Mesodermal cell (in vitro differentiated cells): Measurements from ENCODE around the gene DLD.
"Not testable (repeated sequence)": the region's sequence is repeated elsewhere in the genome, so short reads cannot be mapped to it uniquely, and the experiment has no call there.

Experiments
- H3K27ac ChIP-seq: 2 replicates; pipeline ENCODE4 v1.7.0; 2013; ENCODE audit warnings: mild to moderate bottlenecking, low read depth, low read length, moderate library complexity; ENCODE audit not compliant: severe bottlenecking
- H3K36me3 ChIP-seq: 2 replicates; pipeline ENCODE4 v1.7.1; 2013; ENCODE audit warnings: mild to moderate bottlenecking, low read length, moderate library complexity; ENCODE audit not compliant: control insufficient read depth, insufficient read depth
- H3K4me1 ChIP-seq: one replicate; pipeline ENCODE4 v1.7.1; 2013; ENCODE audit warnings: mild to moderate bottlenecking, low read length; ENCODE audit not compliant: insufficient read depth, control insufficient read depth, poor library complexity, severe bottlenecking
- H3K4me3 ChIP-seq: 2 replicates; pipeline ENCODE4 v1.7.0; 2013; ENCODE audit warnings: low read length, control low read depth, mild to moderate bottlenecking; ENCODE audit not compliant: insufficient read depth, poor library complexity, severe bottlenecking; ENCODE audit errors: extremely low read depth
- H3K9me3 ChIP-seq: 2 replicates; pipeline ENCODE4 v1.7.1; 2013; ENCODE audit warnings: mild to moderate bottlenecking, low read length, moderate library complexity; ENCODE audit not compliant: control insufficient read depth
- WGBS, 2 experiments: methylation state at CpG; one replicate each; pipeline ENCODE4 v1.1.5; 2013; ENCODE audit warnings: missing lambda C conversion rate in 2 of 2; ENCODE audit not compliant: insufficient coverage in 2 of 2; 5-methylcytosine and 5-hydroxymethylcytosine counted together

The DLD gene

DNA sequence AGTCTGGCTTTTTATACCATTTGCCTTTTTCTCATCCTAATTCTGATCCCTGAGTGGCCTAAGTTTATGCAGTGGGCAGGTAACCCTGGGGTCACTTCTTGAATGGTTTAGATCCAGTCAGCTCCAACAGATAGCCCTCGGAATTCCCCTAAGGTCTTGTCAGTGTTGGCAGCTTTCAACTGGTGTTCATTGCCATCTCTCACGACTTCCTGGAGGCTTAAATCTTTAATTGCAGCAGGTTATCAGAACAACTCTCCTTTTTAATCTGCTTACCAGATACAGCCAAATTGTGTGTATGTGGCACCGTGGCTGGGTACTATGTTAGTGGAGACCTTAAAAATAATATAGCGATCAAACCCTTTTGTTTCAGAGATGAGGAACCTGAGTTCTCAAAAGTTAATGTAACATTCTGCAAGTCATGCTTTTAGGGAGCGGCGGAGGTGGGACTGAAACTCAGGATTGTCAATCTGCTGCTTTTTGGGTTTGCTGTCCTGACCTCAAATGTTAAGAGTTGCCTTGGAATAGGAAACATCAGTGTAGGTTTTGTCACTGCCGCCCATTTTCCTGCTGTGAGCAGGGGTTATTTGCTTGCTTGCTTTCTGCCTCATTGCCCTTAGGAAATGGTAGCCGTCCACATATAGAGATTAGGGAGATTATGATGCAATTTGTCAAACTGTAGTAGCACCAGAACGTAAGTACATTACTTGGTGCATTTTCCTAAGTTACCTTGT, 818 bp downstream of the DLD start:
- Histone ChIP-seq H3K27ac (peak overlapping the region; percentile 94), H3K4me1 (peaks cover 8% of the 10 kb centered on the region), H3K9me3 (no peaks in the 10 kb centered on the region), H3K36me3 (peaks cover 37% of the 10 kb centered on the region), H3K4me3 (peak overlapping the region; percentile 53)
- WGBS, 2 experiments = 71 to 72% methylated on average over 7 to 9 of the region's 9 CpGs

DNA sequence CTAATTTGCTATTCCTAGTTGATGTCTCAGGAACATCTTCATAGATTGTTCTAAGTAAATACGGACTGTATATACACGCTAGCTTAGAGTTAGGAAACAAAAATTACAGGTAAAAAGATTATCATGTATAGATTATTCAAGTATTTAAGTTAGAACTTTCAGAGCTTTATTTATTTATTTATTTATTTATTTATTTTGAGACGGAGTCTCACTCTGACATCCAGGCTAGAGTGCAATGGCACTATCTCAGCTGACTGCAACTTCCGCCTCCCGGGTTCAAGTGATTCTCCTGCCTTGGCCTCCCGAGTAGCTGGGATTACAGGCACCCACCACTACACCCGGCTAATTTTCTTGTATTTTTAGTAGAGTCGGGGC, 1.4 kb downstream of the DLD start:
- H3K4me1 ChIP-seq, H3K27ac ChIP-seq, H3K9me3 ChIP-seq: not testable (repeated sequence)
- H3K4me3 ChIP-seq = peak overlapping the region; percentile 53
- H3K36me3 ChIP-seq = peaks cover 40% of the 10 kb centered on the region
- 87 to 98% methylated on average over 3 to 5 of the region's 8 CpGs for WGBS, 2 experiments

DNA sequence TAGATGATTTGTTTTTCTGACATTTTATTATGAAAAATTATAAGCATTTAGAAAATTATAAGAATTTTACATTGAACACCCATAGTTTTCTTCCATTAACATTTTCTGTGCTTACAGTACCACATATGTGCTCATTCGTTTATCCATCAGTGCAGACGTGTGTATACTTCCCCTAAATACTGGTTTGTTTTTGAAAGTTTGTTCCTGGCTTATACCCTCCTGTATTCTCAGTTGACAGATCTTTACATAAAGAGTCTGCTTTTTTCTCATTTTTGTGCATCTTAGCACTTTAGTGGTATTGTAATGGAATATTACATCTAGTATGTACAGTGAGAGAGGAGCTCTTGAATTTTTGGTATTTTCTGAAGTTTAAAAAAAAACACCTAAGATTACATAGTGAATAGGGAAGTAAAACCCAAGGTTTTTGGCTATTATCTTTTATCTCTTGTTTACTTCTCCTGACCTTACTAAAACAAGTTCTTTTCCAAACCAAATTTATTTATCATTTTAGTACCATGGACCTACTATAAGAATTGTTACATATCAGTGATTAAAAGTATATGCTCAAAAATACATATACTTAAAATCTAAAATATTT, 8.1 kb downstream of the DLD start:
- peaks cover 11% of the 10 kb centered on the region for H3K4me1 ChIP-seq
- 90% methylated on average over 2 of the region's 2 CpGs; no CpG with 5 or more reads in 1 of the 2 experiments for WGBS, 2 experiments
- H3K4me3 ChIP-seq = no peak overlapping the region
- H3K27ac ChIP-seq = no peak overlapping the region
- peaks cover 42% of the 10 kb centered on the region for H3K36me3 ChIP-seq
- H3K9me3 ChIP-seq = no peaks in the 10 kb centered on the region

DNA sequence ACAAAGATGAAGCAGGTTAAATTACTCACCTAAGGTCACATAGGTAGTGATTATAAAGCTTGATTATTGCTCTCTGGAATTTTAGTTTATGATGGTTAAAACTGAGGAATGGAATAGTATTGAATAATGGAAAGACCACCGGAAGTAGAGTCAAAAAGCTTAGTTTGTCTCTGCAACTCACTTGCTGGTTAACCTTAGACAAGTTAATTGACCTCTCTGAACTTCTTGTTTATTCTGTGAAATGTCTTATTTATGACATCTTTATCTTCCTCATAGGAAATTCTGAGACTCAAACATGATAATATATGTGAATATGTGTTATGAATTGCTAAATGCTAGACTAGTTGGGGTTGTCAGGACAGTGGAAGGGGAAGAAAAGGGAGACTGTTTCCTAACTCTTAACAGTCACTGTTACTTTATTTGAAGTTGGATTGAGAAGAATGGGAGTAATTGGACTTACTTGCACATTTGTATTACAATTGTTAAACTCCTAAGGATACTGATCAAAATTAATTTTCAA, 9.6 kb downstream of the DLD start:
- Histone ChIP-seq H3K27ac (no peak overlapping the region), H3K36me3 (peaks cover 38% of the 10 kb centered on the region), H3K9me3 (no peaks in the 10 kb centered on the region), H3K4me1 (peaks cover 11% of the 10 kb centered on the region), H3K4me3 (no peak overlapping the region)
- 100% methylated on average over 1 of the region's 1 CpG for WGBS, 2 experiments

DNA sequence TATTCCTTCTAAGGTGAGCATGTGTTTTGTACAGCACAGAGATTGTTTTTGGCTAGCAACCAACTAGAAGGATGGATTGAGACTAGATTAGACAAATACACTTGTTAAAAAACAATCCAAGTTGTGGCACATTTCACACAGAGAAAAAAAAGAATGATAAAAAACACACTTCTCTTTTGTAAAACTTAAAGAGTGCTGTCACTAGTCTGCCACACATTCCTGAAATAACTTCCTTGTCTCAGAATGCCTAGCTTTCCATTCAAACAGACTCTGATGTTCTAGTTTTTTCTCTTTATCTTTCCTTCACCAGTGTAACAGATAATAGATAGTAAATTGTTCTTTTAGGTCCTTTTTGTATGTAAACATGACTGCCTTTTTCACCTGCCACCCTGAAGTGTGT, 11.4 kb downstream of the DLD start:
- peak overlapping the region; percentile 55 for H3K27ac ChIP-seq
- no peaks in the 10 kb centered on the region for H3K9me3 ChIP-seq
- peaks cover 40% of the 10 kb centered on the region for H3K36me3 ChIP-seq
- H3K4me3 ChIP-seq = no peak overlapping the region
- peaks cover 11% of the 10 kb centered on the region for H3K4me1 ChIP-seq

DNA sequence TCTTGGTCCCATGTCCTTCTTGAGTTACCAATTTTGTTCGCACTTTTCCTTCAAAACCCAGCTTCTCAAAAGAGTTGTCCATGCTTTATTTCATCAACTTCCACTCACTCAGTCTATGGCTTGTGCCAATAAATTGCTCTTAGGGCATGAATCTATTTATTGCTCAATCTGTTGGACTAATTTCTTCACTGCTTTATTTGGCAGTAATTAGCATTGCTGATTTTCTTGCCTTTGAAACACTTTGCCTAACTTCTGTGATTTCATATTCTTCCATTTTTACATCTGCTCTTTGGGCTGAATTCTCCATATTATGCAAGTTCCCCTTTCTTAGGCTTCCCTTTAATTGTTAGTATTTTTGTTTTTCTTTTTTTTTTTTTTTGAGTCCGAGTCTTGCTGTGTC, 16.8 kb downstream of the DLD start:
- H3K36me3 ChIP-seq = peaks cover 86% of the 10 kb centered on the region
- no peak overlapping the region for H3K27ac ChIP-seq
- H3K9me3 ChIP-seq = no peaks in the 10 kb centered on the region
- no peak overlapping the region for H3K4me3 ChIP-seq
- peaks cover 4% of the 10 kb centered on the region for H3K4me1 ChIP-seq
- 100% methylated on average over 1 of the region's 2 CpGs for WGBS, 2 experiments

DNA sequence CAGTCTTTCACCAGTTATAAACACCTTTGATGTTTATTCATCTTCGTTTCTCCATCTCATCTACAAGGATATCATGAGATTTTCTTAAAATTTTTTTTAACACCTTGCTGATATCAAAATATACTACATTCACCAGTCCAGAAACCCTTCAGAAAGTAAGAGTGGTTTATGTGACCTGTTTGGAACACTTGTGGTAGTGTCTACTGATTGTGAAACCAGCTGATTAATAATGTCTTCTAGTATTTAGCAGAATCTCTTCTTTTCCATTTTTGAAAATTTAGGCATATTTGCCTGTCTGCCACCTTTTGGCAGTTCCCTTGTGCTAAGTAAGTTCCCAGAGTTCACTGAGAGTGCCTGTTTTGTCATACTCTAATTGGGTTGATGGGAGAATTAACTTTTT, 18.5 kb downstream of the DLD start:
- no peak overlapping the region for H3K27ac ChIP-seq
- H3K9me3 ChIP-seq = no peaks in the 10 kb centered on the region
- peaks cover 75% of the 10 kb centered on the region for H3K36me3 ChIP-seq
- no CpG with 5 or more reads among the region's 1 CpG for WGBS, 2 experiments
- H3K4me3 ChIP-seq = no peak overlapping the region
- no peaks in the 10 kb centered on the region for H3K4me1 ChIP-seq

DNA sequence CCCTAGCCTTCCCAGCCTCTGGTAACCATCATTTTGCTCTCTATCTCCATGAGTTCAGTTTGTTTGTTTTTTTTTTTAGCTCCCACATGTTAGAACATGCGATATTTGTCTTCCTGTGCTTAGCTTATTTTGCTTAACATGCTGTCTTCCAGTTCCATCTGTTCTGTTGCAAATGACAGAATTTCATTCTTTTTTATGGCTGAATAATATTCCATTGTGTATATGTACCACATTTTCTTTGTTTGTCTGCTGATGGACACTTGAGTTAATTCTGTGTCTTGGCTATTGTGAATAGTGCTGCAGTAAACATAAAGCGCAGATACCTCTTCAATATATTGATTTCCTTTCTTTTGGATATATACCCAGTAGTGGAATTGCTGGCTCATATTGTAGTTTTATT, 21.0 kb downstream of the DLD start:
- H3K9me3 ChIP-seq = no peaks in the 10 kb centered on the region
- peaks cover 64% of the 10 kb centered on the region for H3K36me3 ChIP-seq
- no peak overlapping the region for H3K4me3 ChIP-seq
- H3K4me1 ChIP-seq = no peaks in the 10 kb centered on the region
- WGBS, 2 experiments = 100% methylated on average over 1 of the region's 2 CpGs
- H3K27ac ChIP-seq = no peak overlapping the region

DNA sequence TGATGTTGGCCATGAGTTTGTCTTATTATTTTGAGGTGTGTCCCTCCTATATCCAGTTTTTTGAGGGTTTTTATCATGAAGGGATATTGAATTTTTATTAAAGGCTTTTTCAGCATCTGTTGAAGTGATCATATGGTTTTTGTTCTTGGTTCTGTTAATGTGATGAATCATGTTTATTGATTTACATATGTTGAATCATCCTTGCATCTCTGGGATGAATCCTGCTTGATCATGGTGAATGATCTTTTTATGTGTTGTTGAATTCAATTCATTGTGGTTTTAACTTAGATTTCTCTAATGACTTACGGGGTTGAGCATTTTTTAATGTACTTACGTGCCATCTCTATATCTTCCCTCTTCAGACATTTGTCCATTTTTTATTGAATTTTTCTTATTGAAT, 22.9 kb downstream of the DLD start:
- no peaks in the 10 kb centered on the region for H3K4me1 ChIP-seq
- H3K9me3 ChIP-seq = no peaks in the 10 kb centered on the region
- no peak overlapping the region for H3K4me3 ChIP-seq
- H3K36me3 ChIP-seq = peaks cover 64% of the 10 kb centered on the region
- H3K27ac ChIP-seq = no peak overlapping the region
- no CpG with 5 or more reads among the region's 2 CpGs for WGBS, 2 experiments

DNA sequence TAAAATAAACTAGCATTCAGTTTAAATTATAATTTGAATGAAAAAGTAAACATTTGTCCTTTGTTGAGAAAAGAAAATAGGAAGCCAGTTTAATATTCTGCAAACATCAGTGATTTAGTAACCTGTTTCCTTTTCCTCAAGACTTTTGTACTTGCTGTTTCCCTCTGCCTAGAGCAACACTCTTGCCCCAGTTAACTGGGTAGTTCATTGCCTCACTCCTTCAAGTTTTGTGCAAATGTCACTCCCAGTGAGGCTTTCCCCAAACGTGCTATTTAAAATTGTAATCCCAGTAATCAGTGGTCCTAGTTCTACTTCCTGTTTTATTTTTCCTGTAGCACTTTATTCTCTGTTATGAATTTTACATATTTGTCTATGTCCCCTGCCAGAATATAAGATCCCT, 23.8 kb downstream of the DLD start:
- Histone ChIP-seq H3K4me1 (no peaks in the 10 kb centered on the region), H3K4me3 (no peak overlapping the region), H3K9me3 (no peaks in the 10 kb centered on the region), H3K36me3 (peaks cover 63% of the 10 kb centered on the region), H3K27ac (no peak overlapping the region)
- WGBS, 2 experiments = 60% methylated on average over 1 of the region's 1 CpG; no CpG with 5 or more reads in 1 of the 2 experiments

DNA sequence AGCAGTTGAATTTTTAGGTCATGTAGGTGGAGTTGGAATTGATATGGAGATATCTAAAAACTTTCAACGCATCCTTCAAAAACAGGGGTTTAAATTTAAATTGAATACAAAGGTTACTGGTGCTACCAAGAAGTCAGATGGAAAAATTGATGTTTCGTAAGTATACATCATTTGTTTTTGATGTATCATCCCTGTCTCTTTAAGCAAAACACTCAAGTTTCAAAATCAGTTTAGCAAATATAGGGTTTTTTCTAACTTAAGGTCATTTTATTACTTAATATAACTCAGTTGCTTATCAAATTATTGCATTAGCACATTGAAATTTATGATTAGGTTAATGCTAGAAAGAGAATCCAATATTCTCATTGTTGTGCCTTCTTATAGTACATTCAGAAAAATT, 24.6 kb downstream of the DLD start:
- Histone ChIP-seq H3K4me3 (no peak overlapping the region), H3K27ac (no peak overlapping the region), H3K36me3 (peaks cover 59% of the 10 kb centered on the region), H3K4me1 (no peaks in the 10 kb centered on the region), H3K9me3 (no peaks in the 10 kb centered on the region)
- WGBS, 2 experiments = no CpG with 5 or more reads among the region's 2 CpGs
